Activated gamma-delta T cell treated with anti-CD3 and anti-CD28 coated beads, Interleukin-2, amount 50 U/mL, for 16 hours (primary cell): ENCODE results near the gene MTRFR.
A peak's percentile ranks its signal among the peaks of the same experiment; 100 is the strongest.

ENCODE experiments used
- DNase-seq: peaks from one replicate; pipeline ENCODE4 v3.0.0-alpha.2; 2020; ENCODE audit warnings: low read depth

The MTRFR gene

DNA sequence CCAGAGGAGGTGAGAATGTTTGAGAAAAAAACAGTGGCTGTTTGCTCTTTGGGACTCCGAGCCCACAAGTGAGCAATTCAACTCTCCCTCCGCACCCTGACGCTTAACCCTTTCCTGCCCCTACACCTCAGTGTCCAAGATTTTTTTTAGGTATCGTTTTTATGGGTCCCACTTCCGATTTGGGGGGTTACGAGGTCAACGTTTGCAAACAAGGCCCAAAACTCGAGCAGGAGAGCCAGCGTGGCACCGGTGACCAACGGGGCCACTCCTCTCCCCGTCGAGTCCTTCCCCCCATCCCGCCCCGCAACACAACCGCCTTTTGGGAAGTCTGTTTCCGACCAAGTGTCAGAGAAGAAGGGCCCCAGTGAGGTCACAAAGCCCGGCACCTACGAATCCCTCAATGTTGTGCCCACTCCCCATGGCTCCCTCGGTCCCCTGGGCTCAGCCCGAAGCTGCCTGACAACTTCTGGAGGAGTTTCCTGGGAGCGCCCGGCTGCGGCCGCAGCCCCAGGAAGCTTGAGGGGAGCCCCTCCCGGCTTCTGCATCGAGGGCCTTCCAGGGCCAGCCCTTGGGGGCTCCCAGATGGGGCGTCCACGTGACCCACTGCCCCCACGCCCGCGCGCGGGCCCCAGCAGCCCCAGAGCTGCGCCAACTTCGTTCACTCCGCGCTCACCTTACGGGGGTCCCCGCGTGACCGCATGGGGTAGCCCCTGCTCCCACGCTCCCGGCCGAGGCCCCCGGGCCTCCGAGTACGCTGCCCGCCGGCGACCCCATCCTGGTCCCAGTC lies 37.2 kb downstream of the MTRFR start:
- DNase-seq: no peak

DNA sequence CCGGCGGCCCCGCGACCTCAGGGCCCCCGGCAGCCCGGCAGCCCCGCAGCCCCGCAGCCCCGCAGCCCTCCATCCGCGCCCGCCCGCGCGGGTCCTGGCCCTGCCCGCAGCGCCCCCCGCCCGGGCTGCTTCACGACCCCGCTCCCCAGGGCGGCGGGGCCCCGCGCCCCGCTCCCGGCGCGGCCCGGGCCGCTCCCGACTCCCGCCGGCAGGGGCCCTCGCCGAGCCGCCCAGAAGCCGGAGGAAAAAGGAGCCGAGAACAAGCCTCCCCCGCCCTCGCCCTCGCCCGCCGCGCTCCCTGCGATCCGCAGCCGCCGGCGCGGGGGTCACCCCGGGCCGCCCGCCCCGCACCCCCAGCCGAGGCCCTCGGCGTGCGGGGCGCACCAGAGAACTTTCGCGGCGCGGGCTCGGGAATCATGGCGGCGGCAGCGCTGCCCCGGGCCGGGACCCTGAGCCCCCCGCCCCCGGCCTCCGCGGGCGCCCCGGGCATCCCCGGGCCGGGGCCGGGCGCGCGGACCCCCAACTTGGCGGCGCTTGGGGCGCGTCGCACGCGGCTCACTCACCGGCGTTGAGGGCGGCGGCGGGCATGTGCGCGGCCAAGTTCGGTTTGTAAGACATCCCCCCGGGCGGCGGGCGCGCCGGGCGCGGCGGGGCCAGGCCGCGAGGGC lies 37.9 kb downstream of the MTRFR start:
- DNase-seq: peak; percentile 55

DNA sequence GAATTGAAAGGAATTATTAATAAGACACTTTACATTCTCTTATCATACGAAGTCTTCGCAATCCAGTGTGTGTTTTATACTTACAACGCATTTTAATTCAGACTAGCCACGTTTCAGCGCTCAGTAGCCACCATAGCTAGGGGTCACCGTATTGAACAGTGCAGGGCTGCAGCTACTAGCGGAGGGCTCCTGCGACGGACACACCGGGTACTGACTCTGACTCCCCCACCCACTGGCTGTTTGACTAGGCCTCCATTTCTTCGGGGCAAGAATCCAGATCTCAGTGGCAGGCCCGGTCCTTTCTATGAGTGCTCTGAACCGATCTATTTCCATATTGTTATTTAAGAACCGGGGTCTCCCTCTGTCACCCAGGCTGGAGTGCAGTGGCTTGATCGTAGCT lies 39.9 kb downstream of the MTRFR start:
- no peak for DNase-seq

DNA sequence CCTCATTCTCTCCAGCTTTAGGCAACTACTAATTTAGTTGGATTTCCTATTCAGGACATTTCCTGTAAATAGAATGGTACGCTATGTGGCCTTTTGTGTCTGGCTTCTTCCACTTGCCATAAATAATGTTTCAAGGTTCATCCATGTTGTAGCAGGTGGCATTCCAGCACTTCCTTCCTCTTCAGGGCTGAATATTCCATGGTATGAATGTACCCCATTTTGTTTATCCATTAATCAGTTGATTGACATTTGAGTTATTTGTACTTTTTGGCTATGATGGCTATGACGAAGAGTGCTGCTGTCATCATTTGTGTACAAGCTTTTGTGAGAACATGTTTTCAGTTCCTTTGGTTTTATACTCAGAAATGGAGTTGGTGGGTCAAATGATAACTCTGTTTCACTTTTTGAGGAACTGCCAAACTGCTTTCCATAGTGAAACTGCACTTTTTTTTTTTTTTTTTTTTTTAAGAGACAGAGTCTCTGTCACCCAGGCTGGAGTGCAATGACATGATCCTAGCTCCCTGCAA lies 44.9 kb downstream of the MTRFR start:
- DNase-seq: no peak

DNA sequence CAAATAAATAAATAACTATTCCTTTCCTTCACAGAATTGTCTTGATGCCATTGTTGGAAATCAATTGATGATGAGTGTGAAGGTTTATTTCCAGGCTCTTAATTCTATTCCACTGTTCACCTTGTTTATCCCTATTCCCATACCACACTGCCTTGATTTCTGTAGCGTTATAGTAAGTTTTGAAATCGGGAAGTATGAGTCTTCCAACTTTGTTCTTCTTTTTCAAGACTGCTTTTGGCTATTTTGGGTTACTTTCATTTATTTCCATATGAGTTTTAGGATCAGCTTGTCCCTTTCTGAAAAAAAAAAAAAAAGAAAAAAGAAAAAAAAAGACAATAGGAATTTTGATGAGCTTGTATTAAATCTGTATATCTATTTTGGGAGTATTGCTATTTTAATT lies 47.7 kb downstream of the MTRFR start:
- DNase-seq: no peak

DNA sequence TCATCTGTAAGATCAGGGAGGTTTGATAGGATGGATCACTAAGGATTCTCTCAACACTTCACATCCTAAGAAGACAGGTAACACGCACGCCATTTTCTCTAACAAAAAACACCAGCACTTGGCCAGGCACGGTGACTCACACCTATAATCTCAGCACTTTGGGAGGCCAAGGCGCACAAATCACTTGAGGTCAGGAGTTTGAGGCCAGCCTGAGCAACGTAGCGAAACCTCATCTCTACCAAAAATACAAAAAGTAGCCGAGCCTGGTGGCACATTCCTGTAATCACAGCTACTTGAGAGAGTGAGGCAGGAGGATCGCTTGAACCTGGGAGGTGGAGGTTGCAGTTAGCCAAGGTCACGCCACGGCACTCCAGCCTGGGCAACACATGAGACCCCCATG lies 48.9 kb downstream of the MTRFR start:
- DNase-seq: no peak

DNA sequence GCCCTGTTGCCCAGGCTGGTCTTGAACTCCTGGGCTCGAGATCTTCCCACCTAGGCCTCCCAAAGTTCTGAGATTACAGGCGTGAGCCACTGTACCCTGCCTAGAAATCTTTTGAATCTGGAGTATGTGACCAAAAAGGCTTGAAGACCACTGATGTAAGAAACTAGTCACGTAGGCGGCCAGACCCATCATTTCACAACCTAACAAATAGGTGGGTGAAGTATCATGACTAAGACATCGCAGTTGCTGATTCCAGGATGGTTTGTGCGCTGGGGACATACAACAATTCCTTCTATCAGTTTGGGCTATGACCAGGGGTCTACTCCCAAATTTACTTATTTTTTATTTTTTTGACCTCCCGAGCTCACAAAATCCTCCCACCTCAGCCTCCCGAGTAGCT lies 50.2 kb downstream of the MTRFR start:
- DNase-seq: no peak

DNA sequence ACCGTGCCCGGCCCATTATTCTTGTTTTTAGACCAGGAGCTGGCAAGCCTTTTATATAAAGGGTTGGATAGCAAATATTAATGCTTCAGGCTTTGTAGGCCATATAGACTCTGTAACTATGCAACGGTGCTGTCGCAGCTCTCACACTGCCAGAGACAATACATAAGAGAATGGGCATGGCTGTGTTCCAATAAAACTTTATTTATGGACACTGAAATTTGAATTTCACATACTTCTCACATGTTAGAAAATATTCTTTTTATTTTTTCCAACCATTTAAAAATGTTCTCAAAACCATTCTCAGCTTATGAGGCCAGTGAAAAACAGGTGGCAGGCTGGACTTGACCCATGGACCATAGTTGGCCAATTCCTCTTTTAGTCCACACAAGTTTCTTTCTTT lies 51.4 kb downstream of the MTRFR start:
- no peak for DNase-seq

DNA sequence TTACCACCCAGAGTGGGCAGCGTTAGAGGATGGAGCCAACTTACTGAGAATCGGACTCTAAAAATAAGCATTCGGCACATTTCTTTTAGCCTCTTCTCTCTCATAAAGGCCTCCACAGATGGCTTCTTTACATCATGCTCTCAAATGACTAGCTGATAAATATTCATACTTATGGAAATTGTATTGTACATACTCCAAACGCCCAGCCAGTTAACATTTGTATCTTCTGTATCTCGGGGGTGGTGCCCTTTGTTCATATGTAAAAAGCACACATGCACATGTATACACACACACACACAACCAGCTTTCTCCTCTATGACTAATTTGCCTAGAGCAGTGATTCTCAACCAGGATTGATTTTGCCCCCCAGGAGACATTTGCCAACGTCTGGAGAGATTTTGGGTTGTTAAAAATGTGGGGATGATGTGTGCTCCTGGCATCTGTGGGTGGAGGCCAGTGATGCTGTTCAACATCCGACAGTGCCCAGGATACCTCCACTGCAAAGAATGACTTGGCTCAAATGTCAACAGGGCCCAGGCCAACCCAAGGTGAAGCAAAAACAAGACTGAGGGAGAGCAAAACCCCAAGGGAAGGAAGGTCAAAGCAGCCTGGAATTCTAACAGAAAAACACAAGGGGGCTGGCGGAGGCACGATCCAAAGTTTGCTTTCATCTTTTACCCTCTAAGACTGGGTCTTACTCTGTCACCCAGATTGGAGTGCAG lies 53.6 kb downstream of the MTRFR start:
- DNase-seq: no peak

DNA sequence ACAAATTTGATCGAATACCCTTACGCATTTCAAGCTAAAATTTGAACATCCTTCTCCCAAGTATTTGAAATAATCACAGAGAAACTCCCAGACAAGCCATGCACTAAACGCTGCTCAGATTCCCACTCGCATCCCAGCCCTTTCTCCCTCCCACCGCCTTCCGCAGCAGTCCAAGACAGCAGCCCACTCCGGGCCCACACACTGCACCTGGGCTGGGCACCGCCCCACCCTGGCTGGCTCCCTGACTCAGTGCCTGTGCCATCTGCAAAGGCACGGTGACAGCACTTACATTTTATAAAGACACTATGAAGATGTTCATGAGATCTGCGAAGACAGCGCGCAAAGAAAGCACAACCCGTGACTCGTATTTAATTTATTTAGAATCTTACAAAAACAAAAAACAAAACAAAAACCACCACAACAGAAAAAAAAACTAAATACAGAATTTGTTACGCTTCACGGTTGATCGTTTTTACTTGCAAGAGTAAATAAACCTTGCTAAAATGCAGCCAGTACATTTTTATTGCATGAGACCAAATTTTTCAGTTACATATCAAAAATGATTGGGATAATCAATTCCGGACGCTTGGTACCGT lies 55.6 kb downstream of the MTRFR start:
- DNase-seq: no peak

DNA sequence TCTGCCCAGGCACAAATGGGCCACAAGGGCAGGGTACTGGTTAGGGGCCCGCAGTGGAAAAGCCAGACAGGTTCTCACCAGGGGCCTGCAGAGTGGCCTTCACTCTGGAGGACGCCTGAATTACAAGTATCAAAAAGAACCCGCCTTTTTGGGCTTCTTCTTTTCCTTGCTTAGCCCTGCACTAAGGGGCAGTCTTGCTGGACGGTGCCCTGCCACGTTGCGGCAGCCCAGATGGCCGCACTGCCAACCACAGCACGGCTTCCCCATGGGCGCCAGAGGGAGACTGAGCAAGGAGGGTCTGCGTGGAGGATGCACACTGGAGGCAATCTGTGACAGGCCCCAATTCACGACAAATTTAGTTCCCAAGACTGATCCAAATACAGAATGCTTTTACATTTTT lies 56.7 kb downstream of the MTRFR start:
- DNase-seq: no peak

DNA sequence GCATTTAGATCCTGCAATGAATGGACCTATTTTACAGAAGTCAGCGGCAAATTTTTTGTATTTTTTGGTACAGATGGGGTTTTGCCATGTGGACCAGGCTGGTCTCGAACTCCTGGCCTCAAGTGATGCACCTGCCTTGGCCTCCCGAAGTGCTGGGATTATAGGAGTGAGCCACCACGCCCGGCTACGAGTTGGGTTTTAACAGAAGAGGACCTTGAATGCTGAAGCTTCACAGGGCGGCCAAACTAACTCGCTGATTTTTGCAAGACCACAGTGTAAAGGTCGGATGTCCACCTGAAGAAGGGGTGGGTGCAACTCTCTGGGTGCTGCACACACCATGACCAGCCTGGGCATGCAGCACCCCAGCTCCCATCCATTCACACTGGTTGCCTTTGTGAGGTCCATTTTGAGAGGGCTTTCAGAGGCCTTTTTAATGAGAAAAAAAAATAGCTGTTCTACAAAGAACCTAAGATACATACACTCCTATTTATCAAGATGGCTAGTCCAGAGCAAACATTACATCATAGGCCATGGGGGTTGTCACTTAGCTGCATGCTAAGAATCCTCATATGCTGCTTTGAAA lies 60.0 kb downstream of the MTRFR start:
- no peak for DNase-seq

DNA sequence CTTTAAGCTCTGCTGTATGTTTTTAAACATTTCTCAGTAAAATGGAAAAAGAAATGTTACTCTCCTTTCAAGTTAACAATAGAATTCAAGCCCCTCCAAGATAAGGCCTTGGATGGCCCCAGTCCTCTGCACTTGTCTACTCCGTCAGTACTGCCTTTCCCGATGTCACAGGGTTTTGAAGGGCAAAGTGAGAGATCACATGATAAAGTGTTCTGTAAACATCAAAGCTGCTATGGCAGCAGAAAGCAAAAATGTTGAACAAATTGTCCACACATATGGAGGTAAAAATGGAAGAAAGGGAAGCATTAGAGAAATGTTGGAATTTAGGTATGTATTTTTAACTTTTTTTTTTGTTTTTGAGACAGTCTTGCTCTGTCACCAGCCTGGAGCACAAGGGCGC lies 71.9 kb downstream of the MTRFR start:
- DNase-seq: no peak

DNA sequence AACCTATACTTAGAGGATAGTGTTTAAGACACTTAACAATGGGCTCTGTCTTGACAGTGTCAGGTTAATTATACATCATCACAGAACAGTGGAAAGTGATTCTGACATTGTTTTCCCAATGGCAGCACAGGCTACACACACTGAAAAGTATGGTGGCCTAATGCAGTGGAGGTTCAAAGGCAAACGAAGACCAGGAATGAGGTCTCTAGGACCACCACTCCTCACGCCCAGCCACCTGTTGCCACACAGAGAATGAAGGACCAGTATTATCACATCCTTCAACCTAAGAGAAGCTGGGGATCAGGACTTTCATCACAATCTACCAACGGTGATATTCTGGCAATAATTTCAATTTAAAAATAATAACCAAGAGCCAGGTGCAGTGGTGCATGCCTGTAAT lies 73.0 kb downstream of the MTRFR start:
- DNase-seq: no peak
